NCI-H2196 (cell line): ENCODE data around the gene HS3ST5.
"Not testable (repeated sequence)": the region's sequence is repeated elsewhere in the genome, so short reads cannot be mapped to it uniquely, and the experiment has no call there.

Experiments
- DNase-seq: peaks from one replicate; lab custom pipeline; 2025; ENCODE audit not compliant: unreplicated experiment; lab: John Stamatoyannopoulos, UW

HS3ST5 gene

GRCh38 chr6:114280239-114280982 is 62.4 kb downstream of the HS3ST5 start:
- DNase-seq, result no peak

- DNase-seq, result no peak
Measured at GRCh38 chr6:114277220-114277619, 65.6 kb downstream of the HS3ST5 start.

GRCh38 chr6:114276783-114277182 is 66.0 kb downstream of the HS3ST5 start:
- no peak for DNase-seq

GRCh38 chr6:114274836-114275235 is 68.0 kb downstream of the HS3ST5 start:
- DNase-seq, result no peak

GRCh38 chr6:114272582-114272981 is 70.2 kb downstream of the HS3ST5 start:
- DNase-seq, result no peak

GRCh38 chr6:114271405-114271804 is 71.4 kb downstream of the HS3ST5 start:
- DNase-seq, result no peak

GRCh38 chr6:114267897-114268296 is 74.9 kb downstream of the HS3ST5 start:
- DNase-seq, result no peak

GRCh38 chr6:114260810-114261209 is 82.0 kb downstream of the HS3ST5 start:
- no peak for DNase-seq

GRCh38 chr6:114258376-114258775 is 84.4 kb downstream of the HS3ST5 start:
- DNase-seq, result no peak

GRCh38 chr6:114253431-114253830 is 89.4 kb downstream of the HS3ST5 start:
- DNase-seq, result no peak

- no peak for DNase-seq
Measured at GRCh38 chr6:114249522-114249921, 93.3 kb downstream of the HS3ST5 start.

- DNase-seq, result no peak
Measured at GRCh38 chr6:114247101-114247500, 95.7 kb downstream of the HS3ST5 start.

GRCh38 chr6:114240796-114241195 is 102.0 kb downstream of the HS3ST5 start:
- no peak for DNase-seq

- DNase-seq, result no peak
Measured at GRCh38 chr6:114228675-114229074, 114.1 kb downstream of the HS3ST5 start.

GRCh38 chr6:114227944-114228468 is 114.8 kb downstream of the HS3ST5 start:
- no peak for DNase-seq

- no peak for DNase-seq
Measured at GRCh38 chr6:114220241-114220640, 122.6 kb downstream of the HS3ST5 start.

GRCh38 chr6:114218437-114219340 is 124.1 kb downstream of the HS3ST5 start:
- no peak for DNase-seq

- DNase-seq, result not testable (repeated sequence)
Measured at GRCh38 chr6:114217996-114218395, 124.8 kb downstream of the HS3ST5 start.

GRCh38 chr6:114216789-114217467 is 125.9 kb downstream of the HS3ST5 start:
- no peak for DNase-seq

- no peak for DNase-seq
Measured at GRCh38 chr6:114210467-114210866, 132.4 kb downstream of the HS3ST5 start.

- no peak for DNase-seq
Measured at GRCh38 chr6:114203460-114203859, 139.4 kb downstream of the HS3ST5 start.
